ENCODE data around the gene SPN.
"Not testable (repeated sequence)": the region's sequence is repeated elsewhere in the genome, so short reads cannot be mapped to it uniquely, and the experiment has no call there.

Gene SPN

DNA sequence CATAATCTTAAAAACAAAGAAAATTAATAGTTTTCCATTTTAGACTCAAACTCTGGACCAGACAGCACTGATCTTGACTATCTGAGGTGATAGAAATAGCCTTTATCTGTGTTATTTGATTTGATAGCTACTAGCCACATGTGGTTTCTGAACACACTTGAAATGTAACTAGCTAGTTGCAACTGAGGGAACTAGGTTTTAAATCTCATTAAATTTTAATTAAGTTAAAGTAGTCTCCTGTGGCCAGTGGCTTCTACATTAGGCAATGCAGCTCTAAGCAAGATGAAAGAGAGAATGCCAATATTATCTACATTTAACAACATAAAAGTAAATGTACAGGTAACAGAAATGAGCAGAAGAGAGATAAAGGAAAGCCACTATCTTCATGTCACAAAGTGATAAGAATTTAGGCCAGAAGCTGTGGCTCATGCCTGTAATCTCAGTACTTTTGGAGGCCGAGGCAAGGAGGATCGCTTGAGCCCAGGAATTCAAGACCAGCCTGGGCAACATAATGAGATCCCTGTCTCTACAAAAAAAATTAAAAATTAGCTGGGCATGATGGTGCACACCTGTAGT lies 11.2 kb upstream of the SPN start:
- TF ChIP-seq, protein P1, sequence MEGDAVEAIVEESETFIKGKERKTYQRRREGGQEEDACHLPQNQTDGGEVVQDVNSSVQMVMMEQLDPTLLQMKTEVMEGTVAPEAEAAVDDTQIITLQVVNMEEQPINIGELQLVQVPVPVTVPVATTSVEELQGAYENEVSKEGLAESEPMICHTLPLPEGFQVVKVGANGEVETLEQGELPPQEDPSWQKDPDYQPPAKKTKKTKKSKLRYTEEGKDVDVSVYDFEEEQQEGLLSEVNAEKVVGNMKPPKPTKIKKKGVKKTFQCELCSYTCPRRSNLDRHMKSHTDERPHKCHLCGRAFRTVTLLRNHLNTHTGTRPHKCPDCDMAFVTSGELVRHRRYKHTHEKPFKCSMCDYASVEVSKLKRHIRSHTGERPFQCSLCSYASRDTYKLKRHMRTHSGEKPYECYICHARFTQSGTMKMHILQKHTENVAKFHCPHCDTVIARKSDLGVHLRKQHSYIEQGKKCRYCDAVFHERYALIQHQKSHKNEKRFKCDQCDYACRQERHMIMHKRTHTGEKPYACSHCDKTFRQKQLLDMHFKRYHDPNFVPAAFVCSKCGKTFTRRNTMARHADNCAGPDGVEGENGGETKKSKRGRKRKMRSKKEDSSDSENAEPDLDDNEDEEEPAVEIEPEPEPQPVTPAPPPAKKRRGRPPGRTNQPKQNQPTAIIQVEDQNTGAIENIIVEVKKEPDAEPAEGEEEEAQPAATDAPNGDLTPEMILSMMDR (IDR thresholded peaks at IDR 0.05; ENCODE audit: low read depth, low read length, missing control alignments) = no peak
- in situ Hi-C loops (cut with HindIII; ENCODE audit: low pct_ligation_motif_present, low sequenced_read_pairs) = no loop called here
- Histone ChIP-seq H3K36me3 (replicated peaks) (no peaks in the 10 kb centered on the region), H3K27ac (no peak overlapping the region), H3K27me3 (replicated peaks) (no peaks in the 10 kb centered on the region), H3K4me3 (ENCODE audit: low read depth, low read length) (no peak overlapping the region)
- DNase-seq = no peak

DNA sequence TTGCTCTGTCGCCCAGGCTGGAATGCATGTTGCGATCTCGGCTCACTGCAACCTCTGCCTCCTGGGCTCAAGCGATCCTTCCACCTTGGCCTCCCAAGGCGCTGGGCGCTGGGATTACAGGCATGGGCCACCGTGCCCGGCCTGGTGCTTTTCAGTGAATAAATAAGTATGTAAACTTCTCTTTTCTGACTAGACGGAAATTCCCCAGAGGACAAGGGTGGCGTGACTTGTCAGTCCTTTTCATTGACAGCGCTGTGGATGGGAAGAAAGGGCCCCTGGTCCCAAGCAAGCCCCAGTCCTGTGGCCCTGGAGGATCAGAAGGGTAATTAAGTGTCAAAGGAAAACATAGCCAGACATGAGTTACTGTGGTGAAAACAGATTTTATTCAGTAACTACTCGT lies 9.6 kb upstream of the SPN start:
- H3K27ac ChIP-seq = no peak overlapping the region
- in situ Hi-C loops (cut with HindIII; ENCODE audit: low pct_ligation_motif_present, low sequenced_read_pairs) = no loop called here
- DNase-seq = no peak
- no peaks in the 10 kb centered on the region for H3K27me3 ChIP-seq (replicated peaks)
- TF ChIP-seq, protein P1 (IDR thresholded peaks at IDR 0.05; ENCODE audit: low read depth, low read length, missing control alignments) = no peak
- no peak overlapping the region for H3K4me3 ChIP-seq (ENCODE audit: low read depth, low read length)
- H3K36me3 ChIP-seq (replicated peaks) = no peaks in the 10 kb centered on the region

DNA sequence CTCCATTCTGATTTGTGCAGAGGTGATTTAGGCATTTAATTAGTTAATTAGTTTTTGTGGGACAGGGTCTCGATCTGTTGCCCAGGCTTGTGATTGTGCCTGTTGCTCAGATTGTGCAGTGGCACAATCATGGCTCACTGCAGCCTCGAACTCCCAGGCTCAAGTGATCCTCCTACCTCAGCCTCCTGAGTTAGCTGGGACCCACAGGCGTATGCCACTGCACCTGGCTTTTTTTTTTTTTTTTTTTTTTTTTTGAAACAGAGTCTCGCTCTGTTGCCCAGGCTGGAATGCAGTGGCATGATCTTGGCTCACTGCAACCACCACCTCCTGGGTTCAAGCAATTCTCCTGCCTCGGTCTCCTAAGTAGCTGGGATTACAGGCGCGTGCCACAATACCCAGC lies 9.2 kb upstream of the SPN start:
- H3K27ac ChIP-seq; DNase-seq; H3K36me3 ChIP-seq (replicated peaks); H3K4me3 ChIP-seq (ENCODE audit: low read depth, low read length); in situ Hi-C loops (cut with HindIII; ENCODE audit: low pct_ligation_motif_present, low sequenced_read_pairs); H3K27me3 ChIP-seq (replicated peaks): not testable (repeated sequence)

DNA sequence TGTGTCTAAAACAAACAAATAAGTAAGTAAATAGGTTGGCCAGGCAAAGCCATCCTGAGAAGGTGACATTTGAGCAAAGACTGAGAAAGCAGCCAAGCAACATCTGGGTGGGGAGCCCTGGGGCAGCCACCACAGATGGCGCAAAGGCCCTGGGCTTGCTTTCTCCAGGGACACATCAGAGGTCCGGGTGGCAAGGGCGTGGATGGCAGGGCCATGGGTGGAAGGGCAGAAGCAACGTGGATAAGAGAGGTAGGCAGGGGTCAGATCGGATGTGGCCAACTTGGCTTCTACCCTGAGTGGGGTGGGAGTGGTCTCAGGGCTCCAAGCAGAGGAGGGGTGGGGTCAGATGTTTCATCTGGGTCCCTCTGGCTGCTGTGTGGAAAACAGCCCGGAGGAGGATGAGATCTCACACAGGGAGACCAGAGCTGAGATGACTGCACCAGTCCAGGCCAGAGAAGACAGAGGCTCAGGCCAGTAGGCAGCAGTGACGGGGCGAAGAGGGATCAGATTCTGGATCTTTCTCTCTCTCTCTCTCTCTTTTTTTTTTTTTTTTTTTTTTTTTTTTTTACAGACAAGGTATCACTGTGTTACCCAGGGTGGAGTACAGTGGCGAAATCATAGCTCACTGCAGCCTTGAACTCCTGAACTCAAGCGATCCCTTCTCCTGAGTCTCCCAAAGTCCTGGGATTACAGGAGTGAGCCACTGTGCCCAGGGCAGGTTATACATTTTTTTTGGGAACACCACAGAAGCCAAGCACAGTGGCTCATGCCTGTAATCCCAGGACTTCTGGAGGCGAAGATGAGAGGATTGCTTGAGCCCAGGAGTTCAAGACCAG lies 6.1 kb upstream of the SPN start:
- H3K27me3 ChIP-seq (replicated peaks) = no peaks in the 10 kb centered on the region
- TF ChIP-seq, protein P1 (IDR thresholded peaks at IDR 0.05; ENCODE audit: low read depth, low read length, missing control alignments) = no peak
- no peak overlapping the region for H3K4me3 ChIP-seq (ENCODE audit: low read depth, low read length)
- no peaks in the 10 kb centered on the region for H3K36me3 ChIP-seq (replicated peaks)
- no peak overlapping the region for H3K27ac ChIP-seq
- no peak for DNase-seq
- in situ Hi-C loops (cut with HindIII; ENCODE audit: low pct_ligation_motif_present, low sequenced_read_pairs) = no loop called here

DNA sequence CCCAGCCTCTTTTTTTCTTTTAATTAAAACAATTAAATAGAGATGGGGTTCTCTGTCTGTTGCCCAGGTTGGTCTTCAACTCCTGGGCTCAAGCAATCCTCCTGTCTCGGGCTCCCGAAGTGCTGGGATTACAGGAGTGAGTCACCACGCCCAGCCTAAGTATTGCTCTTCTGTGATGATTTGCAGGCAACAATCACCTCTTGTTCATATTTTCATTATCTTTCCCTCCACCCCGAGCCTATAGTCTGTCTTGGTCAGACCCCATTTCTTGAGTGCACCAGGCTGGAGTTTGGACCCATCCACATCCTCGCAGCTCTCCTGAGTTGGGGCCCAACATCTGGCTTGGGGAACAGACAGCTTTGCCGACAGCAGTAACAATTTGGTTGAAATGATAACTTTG lies 4.3 kb upstream of the SPN start:
- Histone ChIP-seq H3K36me3 (replicated peaks) (no peaks in the 10 kb centered on the region), H3K27me3 (replicated peaks) (no peaks in the 10 kb centered on the region), H3K27ac (no peak overlapping the region), H3K4me3 (ENCODE audit: low read depth, low read length) (no peak overlapping the region)
- DNase-seq = no peak
- TF ChIP-seq, protein P1 (IDR thresholded peaks at IDR 0.05; ENCODE audit: low read depth, low read length, missing control alignments) = no peak
- in situ Hi-C loops (cut with HindIII; ENCODE audit: low pct_ligation_motif_present, low sequenced_read_pairs) = no loop called here

DNA sequence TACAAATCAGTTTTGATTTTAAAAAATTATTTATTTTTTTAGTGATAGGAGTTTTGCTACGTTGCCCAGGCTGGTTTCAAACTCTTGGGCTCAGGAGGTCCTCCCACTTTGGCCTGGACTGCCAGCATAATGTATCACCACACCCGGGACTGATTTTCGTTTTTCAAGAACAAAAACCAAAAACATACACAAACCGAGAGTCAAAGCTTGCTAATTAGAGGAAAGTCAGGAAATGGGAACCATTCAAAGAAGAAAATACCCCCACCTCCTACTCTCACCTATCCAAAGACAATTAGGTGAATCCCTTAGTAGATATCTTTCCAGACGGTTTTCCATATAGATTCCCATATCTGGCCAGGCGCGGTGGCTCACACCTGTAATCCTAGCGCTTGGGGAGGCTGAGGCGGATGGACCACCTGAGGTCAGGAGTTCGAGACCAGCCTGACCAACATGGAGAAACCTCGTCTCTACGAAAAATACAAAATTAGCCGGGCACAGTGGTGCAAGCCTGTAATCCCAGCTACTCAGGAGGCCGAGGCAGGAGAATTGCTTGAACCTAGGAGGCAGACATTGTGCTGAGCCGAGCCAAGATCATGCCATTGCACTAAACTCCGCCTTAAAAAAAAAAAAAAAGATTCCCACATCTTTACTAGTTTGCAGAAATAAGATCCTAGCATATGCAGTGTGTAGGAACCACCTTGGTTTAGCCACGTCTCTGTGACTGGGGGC lies 883 bp upstream of the SPN start:
- Histone ChIP-seq H3K27ac (no peak overlapping the region), H3K27me3 (replicated peaks) (no peaks in the 10 kb centered on the region), H3K4me3 (ENCODE audit: low read depth, low read length) (no peak overlapping the region), H3K36me3 (replicated peaks) (no peaks in the 10 kb centered on the region)
- TF ChIP-seq, protein P1 (IDR thresholded peaks at IDR 0.05; ENCODE audit: low read depth, low read length, missing control alignments) = no peak
- no peak for DNase-seq
- in situ Hi-C loops (cut with HindIII; ENCODE audit: low pct_ligation_motif_present, low sequenced_read_pairs) = no loop called here

All from brain microvascular endothelial cell (primary cell).